Astrocyte (in vitro differentiated cells and primary cell): ENCODE measurements around the gene KREMEN1. TPM values are rescaled to one million over a fixed set of nuclear protein-coding genes. Genes with fewer than 3 reads are reported as not detected.
A peak's percentile ranks its signal among the peaks of the same experiment; 100 is the strongest.

Experiments
- DNase-seq: peaks from one replicate; pipeline ENCODE4 v3.0.0-alpha.2; 2010; ENCODE audit warnings: low read depth
- FAIRE-seq: peaks from 2 replicates; lab custom pipeline; 2011; peaks lifted over from hg19 to GRCh38; lab: Jason Lieb, UNC
- H2AFZ ChIP-seq: 2 replicates; pipeline ENCODE4 v1.6.0; 2012; ENCODE audit warnings: low read depth, low read length, inconsistent platforms
- H3K27ac ChIP-seq: 2 replicates; pipeline ENCODE4 v1.5.1; 2011; ENCODE audit warnings: low read depth, low read length, inconsistent platforms
- H3K27me3 ChIP-seq: 2 replicates; pipeline ENCODE4 v1.6.0; 2011; ENCODE audit warnings: low read length, inconsistent platforms; ENCODE audit not compliant: insufficient read depth
- H3K36me3 ChIP-seq: 2 replicates; pipeline ENCODE4 v1.5.1; 2011; ENCODE audit warnings: low read length, inconsistent platforms; ENCODE audit not compliant: insufficient read depth
- H3K4me1 ChIP-seq: 2 replicates; pipeline ENCODE4 v1.5.1; 2011; ENCODE audit warnings: low read length, inconsistent platforms; ENCODE audit not compliant: insufficient read depth
- H3K4me2 ChIP-seq: 2 replicates; pipeline ENCODE4 v1.6.0; 2012; ENCODE audit warnings: low read length, inconsistent platforms
- H3K4me3 ChIP-seq: 2 replicates; pipeline ENCODE4 v1.5.1; 2011; ENCODE audit warnings: low read depth, mild to moderate bottlenecking, low read length, inconsistent platforms; ENCODE audit not compliant: insufficient read depth
- H3K79me2 ChIP-seq: 2 replicates; pipeline ENCODE4 v1.6.0; 2012; ENCODE audit warnings: mild to moderate bottlenecking, low read length, inconsistent platforms; ENCODE audit not compliant: insufficient read depth
- H3K9ac ChIP-seq: 2 replicates; pipeline ENCODE4 v1.6.0; 2012; ENCODE audit warnings: mild to moderate bottlenecking, low read length, inconsistent platforms
- H3K9me3 ChIP-seq: 2 replicates; pipeline ENCODE4 v1.5.1; 2012; ENCODE audit warnings: low read depth, mild to moderate bottlenecking, low read length, inconsistent platforms; ENCODE audit not compliant: insufficient read depth
- H4K20me1 ChIP-seq: 2 replicates; pipeline ENCODE4 v1.6.0; 2012; ENCODE audit warnings: low read length, inconsistent platforms; ENCODE audit not compliant: insufficient read depth
- H3K27ac Mint-ChIP-seq: one replicate; pipeline ENCODE4 v1.8.0; 2021; ENCODE audit warnings: mild to moderate bottlenecking, mixed read lengths; ENCODE audit not compliant: unreplicated experiment
- H3K27me3 Mint-ChIP-seq: one replicate; pipeline ENCODE4 v1.8.0; 2021; ENCODE audit warnings: low read depth, mixed read lengths; ENCODE audit not compliant: unreplicated experiment
- H3K36me3 Mint-ChIP-seq: one replicate; pipeline ENCODE4 v1.8.0; 2021; ENCODE audit warnings: low read depth, mixed read lengths; ENCODE audit not compliant: unreplicated experiment
- H3K4me1 Mint-ChIP-seq: one replicate; pipeline ENCODE4 v1.8.0; 2021; ENCODE audit warnings: low read depth, mixed read lengths; ENCODE audit not compliant: unreplicated experiment
- H3K4me3 Mint-ChIP-seq: one replicate; pipeline ENCODE4 v1.8.0; 2021; ENCODE audit warnings: mild to moderate bottlenecking, moderate library complexity, mixed read lengths; ENCODE audit not compliant: unreplicated experiment
- H3K9me3 Mint-ChIP-seq: one replicate; pipeline ENCODE4 v1.8.0; 2021; ENCODE audit warnings: mild to moderate bottlenecking, mixed read lengths; ENCODE audit not compliant: unreplicated experiment
- CTCF ChIP-seq: IDR thresholded peaks from 2 replicates; pipeline ENCODE4 v1.5.1; 2011; ENCODE audit warnings: low read depth, mild to moderate bottlenecking, inconsistent platforms, low read length, moderate library complexity; ENCODE audit not compliant: insufficient read depth
- EZH2 ChIP-seq: IDR thresholded peaks from 2 replicates; pipeline ENCODE4 v1.6.1; 2012; ENCODE audit warnings: mild to moderate bottlenecking, low read length, inconsistent platforms; ENCODE audit not compliant: insufficient read depth
- total RNA-seq: library from RNA; stranded (reverse); gene quantifications from 2 replicates; pipeline ENCODE4 v1.2.1, GENCODE V29; 2021

Gene KREMEN1
- total RNA-seq, 1 donor from 2014 or later: 3.3 TPM

- Histone ChIP-seq H3K27ac (no peak overlapping the region), H3K9me3 (no peaks in the 10 kb centered on the region), H4K20me1 (no peaks in the 10 kb centered on the region), H3K4me3 (no peak overlapping the region), H3K9ac (no peak overlapping the region), H3K36me3 (no peaks in the 10 kb centered on the region), H3K4me1 (peaks cover 12% of the 10 kb centered on the region), H3K4me2 (no peak overlapping the region), H2AFZ (no peak overlapping the region), H3K27me3 (peaks cover 8% of the 10 kb centered on the region), H3K79me2 (no peaks in the 10 kb centered on the region)
- H3K27me3 Mint-ChIP-seq: peaks cover 36% of the 10 kb centered on the region
- no peak for FAIRE-seq
- no peaks in the 10 kb centered on the region for H3K36me3 Mint-ChIP-seq
- H3K4me3 Mint-ChIP-seq: no peak overlapping the region
- no peak for DNase-seq
- no peak for TF ChIP-seq EZH2
- no peak for TF ChIP-seq CTCF
- H3K27ac Mint-ChIP-seq: no peak overlapping the region
- H3K4me1 Mint-ChIP-seq: no peaks in the 10 kb centered on the region
- no peaks in the 10 kb centered on the region for H3K9me3 Mint-ChIP-seq
Observed at GRCh38 chr22:29203488-29204454, 130.9 kb downstream of the KREMEN1 start.

- H3K4me2 ChIP-seq: no peak overlapping the region
- H3K36me3 ChIP-seq: no peaks in the 10 kb centered on the region
- Mint-ChIP-seq H3K9me3 (no peaks in the 10 kb centered on the region), H3K4me1 (no peaks in the 10 kb centered on the region), H3K36me3 (no peaks in the 10 kb centered on the region), H3K4me3 (peak overlapping the region; percentile 28), H3K27ac (no peak overlapping the region), H3K27me3 (peaks cover 36% of the 10 kb centered on the region)
- H3K9me3 ChIP-seq: no peaks in the 10 kb centered on the region
- no peak overlapping the region for H2AFZ ChIP-seq
- no peak overlapping the region for H3K9ac ChIP-seq
- H3K4me1 ChIP-seq: peaks cover 12% of the 10 kb centered on the region
- H3K27me3 ChIP-seq: peaks cover 8% of the 10 kb centered on the region
- DNase-seq (no peak), FAIRE-seq (no peak)
- no peaks in the 10 kb centered on the region for H4K20me1 ChIP-seq
- no peak for TF ChIP-seq CTCF
- TF ChIP-seq EZH2: no peak
- H3K4me3 ChIP-seq: no peak overlapping the region
- no peaks in the 10 kb centered on the region for H3K79me2 ChIP-seq
- H3K27ac ChIP-seq: no peak overlapping the region
Observed at GRCh38 chr22:29204455-29205183, 131.8 kb downstream of the KREMEN1 start.
